Right lobe of liver (tissue), 6 donors: ENCODE measurements around the gene DLGAP4. TPM values are rescaled to one million over a fixed set of nuclear protein-coding genes. Genes with fewer than 3 reads are reported as not detected.

Source experiments
- ATAC-seq, 4 donors: fragments of 200-7000 bp; cut with Tn5 transposase; one replicate each; pipeline ENCODE4 v1.9.1; 2020; ENCODE audit warnings: mild to moderate bottlenecking in 4 of 4, moderate library complexity in 4 of 4
- DNase-seq, 3 donors: peaks; one replicate each; pipeline ENCODE4 v3.0.0-alpha.2; 2020
- H3K27ac ChIP-seq, 3 donors: fragments of 200-600 bp; one replicate each; pipeline ENCODE4 v1.8.0; 2022
- H3K27me3 ChIP-seq, 2 donors: fragments of 200-600 bp; one replicate each; pipeline ENCODE4 v1.8.0; 2022
- H3K36me3 ChIP-seq, 4 donors: fragments of 200-600 bp; sonication (generic) in 1 of 4; one replicate each; pipeline versions ENCODE4 v1.5.1 to v1.8.0; 2017 to 2022; ENCODE audit warnings: control low read depth in 1 of 4
- H3K4me1 ChIP-seq, 4 donors: fragments of 200-600 bp; sonication (generic) in 1 of 4; one replicate each; pipeline versions ENCODE4 v1.5.1 to v1.8.0; 2017 to 2022; ENCODE audit warnings: control low read depth in 1 of 4
- H3K4me3 ChIP-seq, 3 donors: fragments of 200-600 bp; one replicate each; pipeline ENCODE4 v1.8.0; 2022
- H3K9me3 ChIP-seq, 4 donors: fragments of 200-600 bp; sonication (generic) in 1 of 4; one replicate each; pipeline versions ENCODE4 v1.5.1 to v1.8.0; 2017 to 2022; ENCODE audit warnings: control low read depth in 1 of 4
- CTCF ChIP-seq, 4 donors: fragments of 200-600 bp in 3 of 4; fragments of 450-650 bp in 1 of 4; IDR thresholded peaks; one replicate each; pipeline versions ENCODE4 v1.5.1 to v1.8.0; 2016 to 2022; ENCODE audit warnings: antibody characterized with exemption in 4 of 4, mild to moderate bottlenecking in 2 of 4
- POLR2A ChIP-seq: fragments of 450-650 bp; IDR thresholded peaks from one replicate; pipeline ENCODE4 v1.6.1; 2017; ENCODE audit warnings: antibody characterized with exemption, mild to moderate bottlenecking
- WGBS: methylation state at CpG from one replicate; pipeline ENCODE4 v1.1.6; 2018; ENCODE audit warnings: low coverage, low lambda C conversion rate; ENCODE audit not compliant: insufficient coverage; ENCODE audit errors: missing lambda C conversion rate; 5-methylcytosine and 5-hydroxymethylcytosine counted together
- intact Hi-C, 2 donors: fragments of 100-400 bp; cut with DNase I; formaldehyde crosslinking; loops; one replicate each; pipeline versions ENCODE4 v1.11.2 to v1.14.1; 2022
- total RNA-seq, 6 experiments: library from RNA; depleted of rRNA in 2 of 6; stranded (reverse); fragments of >200 nt in 2 of 6; fragmentation: NEBNext Ultra II Directional in 3 of 6; extraction: Animal tissue kit (Norgen Biotek cat#: 25700) in 3 of 6; gene quantifications; one replicate each; pipeline versions ENCODE4 v1.1.0 to v1.2.4, GENCODE V29; 2016 to 2023
- donor health status: DM: no; HTN: yes; CAD: no.
- donor health status: DM: no; HTN: no; CAD: no.
- donor health status: DM: no; HTN: no; CAD: no.
- donor health status: DM: no; HTN: yes; CAD: no.
- donor health status: DM: no; HTN: yes; CAD: no.

The DLGAP4 gene
- total RNA-seq, 6 experiments from 2014 or later: 15.5 to 35.1 (median 23.2) TPM

GRCh38 chr20:36446557-36446956 lies 140.4 kb downstream of the DLGAP4 start:
- Histone ChIP-seq H3K9me3 (no peaks in the 10 kb centered on the region), H3K27me3 (no peaks in the 10 kb centered on the region), H3K4me1 (no peaks in the 10 kb centered on the region), H3K36me3 (no peaks in the 10 kb centered on the region), H3K27ac (no peak overlapping the region), H3K4me3 (no peak overlapping the region)
- intact Hi-C loops: loop anchor here in 1 of 2 donors (5.0 kb wide), 1 partner anchor 239 kb away; no protein-coding TSS in a partner anchor
- ATAC-seq (peak in 1 of 4 donors; percentile 31), DNase-seq (no peak)
- WGBS: 53% methylated on average over 4 of the region's 17 CpGs
- TF ChIP-seq POLR2A (no peak), CTCF (IDR thresholded peaks at IDR 0.05) (no peak)

GRCh38 chr20:36447101-36447500 lies 141.0 kb downstream of the DLGAP4 start:
- Histone ChIP-seq H3K27me3 (no peaks in the 10 kb centered on the region), H3K36me3 (no peaks in the 10 kb centered on the region), H3K27ac (no peak overlapping the region), H3K9me3 (no peaks in the 10 kb centered on the region), H3K4me3 (no peak overlapping the region), H3K4me1 (no peaks in the 10 kb centered on the region)
- intact Hi-C loops: loop anchor here in 1 of 2 donors (5.0 kb wide), 1 partner anchor 240 kb away; no protein-coding TSS in a partner anchor
- no peak for TF ChIP-seq POLR2A
- TF ChIP-seq CTCF (IDR thresholded peaks at IDR 0.05): no peak
- DNase-seq (no peak), ATAC-seq (no peak)

GRCh38 chr20:36449663-36450062 lies 143.5 kb downstream of the DLGAP4 start:
- Histone ChIP-seq H3K27me3 (no peaks in the 10 kb centered on the region), H3K27ac (no peak overlapping the region), H3K4me3 (no peak overlapping the region), H3K4me1 (peaks cover 0 to 4% (median 2%) of the 10 kb centered on the region in 4 donors), H3K36me3 (no peaks in the 10 kb centered on the region), H3K9me3 (no peaks in the 10 kb centered on the region)
- DNase-seq (no peak), ATAC-seq (no peak)
- TF ChIP-seq CTCF (IDR thresholded peaks at IDR 0.05) (no peak), POLR2A (no peak)
- intact Hi-C loops: loop anchor here in 1 of 2 donors (5.0 kb wide), 1 partner anchor 242 kb away; no protein-coding TSS in a partner anchor

- no peaks in the 10 kb centered on the region for H3K36me3 ChIP-seq
- H3K27me3 ChIP-seq: no peaks in the 10 kb centered on the region
- intact Hi-C loops: no loop called here
- DNase-seq (no peak), ATAC-seq (peak in 1 of 4 donors; percentile 12)
- H3K9me3 ChIP-seq: no peaks in the 10 kb centered on the region
- peaks cover 0 to 5% (median 2%) of the 10 kb centered on the region in 4 donors for H3K4me1 ChIP-seq
- H3K4me3 ChIP-seq: no peak overlapping the region
- TF ChIP-seq CTCF (IDR thresholded peaks at IDR 0.05) (no peak), POLR2A (no peak)
- 11% methylated on average over 3 of the region's 4 CpGs for WGBS
- no peak overlapping the region for H3K27ac ChIP-seq
These were observed 148.2 kb downstream of the DLGAP4 start for GRCh38 chr20:36454332-36454697.
